ENCODE results near the gene SUSD3. TPM values are rescaled to one million over a fixed set of nuclear protein-coding genes. Genes with fewer than 3 reads are reported as not detected.
A peak's percentile ranks its signal among the peaks of the same experiment; 100 is the strongest.

The SUSD3 gene
- total RNA-seq, 1 donor from 2014 or later, result not detected

DNA sequence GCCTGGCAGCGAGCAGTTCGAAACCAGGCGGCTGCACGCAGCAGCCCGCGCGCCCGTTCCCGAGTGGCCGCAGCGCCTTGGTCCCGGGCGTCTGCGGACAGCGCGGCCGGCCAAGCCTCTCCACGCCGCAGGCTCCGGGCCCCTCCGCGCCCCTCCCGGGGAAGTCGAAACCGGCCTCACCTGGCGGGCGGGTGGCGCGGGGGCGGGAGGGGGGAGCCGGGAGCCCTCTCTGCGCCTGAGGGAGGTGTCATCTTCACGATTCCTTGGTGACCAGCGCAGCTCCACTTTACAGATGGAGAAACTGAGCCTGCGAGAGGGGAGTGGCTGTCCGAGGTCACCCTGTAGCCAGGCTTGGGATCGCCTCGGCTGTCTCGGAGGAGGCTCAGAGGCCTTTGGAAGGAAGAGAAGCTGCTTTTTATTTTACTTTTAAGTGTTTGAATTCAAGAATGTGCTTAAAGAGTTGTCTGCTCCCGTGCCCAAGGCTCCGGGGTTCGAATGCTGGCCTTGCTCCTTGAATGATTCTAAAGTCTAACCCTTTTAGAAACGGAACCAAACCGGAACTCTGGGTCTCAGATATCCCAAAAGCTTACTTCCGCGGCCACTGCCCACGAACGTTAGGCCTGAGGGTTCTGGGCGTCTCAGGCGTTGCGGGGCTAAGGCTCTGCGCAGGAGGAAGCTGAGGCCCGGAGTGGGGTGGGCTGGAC lies 662 bp downstream of the SUSD3 start:
- peaks cover 6% of the 10 kb centered on the region for H3K4me1 Mint-ChIP-seq (ENCODE audit: low read depth)
- TF ChIP-seq, protein P1, sequence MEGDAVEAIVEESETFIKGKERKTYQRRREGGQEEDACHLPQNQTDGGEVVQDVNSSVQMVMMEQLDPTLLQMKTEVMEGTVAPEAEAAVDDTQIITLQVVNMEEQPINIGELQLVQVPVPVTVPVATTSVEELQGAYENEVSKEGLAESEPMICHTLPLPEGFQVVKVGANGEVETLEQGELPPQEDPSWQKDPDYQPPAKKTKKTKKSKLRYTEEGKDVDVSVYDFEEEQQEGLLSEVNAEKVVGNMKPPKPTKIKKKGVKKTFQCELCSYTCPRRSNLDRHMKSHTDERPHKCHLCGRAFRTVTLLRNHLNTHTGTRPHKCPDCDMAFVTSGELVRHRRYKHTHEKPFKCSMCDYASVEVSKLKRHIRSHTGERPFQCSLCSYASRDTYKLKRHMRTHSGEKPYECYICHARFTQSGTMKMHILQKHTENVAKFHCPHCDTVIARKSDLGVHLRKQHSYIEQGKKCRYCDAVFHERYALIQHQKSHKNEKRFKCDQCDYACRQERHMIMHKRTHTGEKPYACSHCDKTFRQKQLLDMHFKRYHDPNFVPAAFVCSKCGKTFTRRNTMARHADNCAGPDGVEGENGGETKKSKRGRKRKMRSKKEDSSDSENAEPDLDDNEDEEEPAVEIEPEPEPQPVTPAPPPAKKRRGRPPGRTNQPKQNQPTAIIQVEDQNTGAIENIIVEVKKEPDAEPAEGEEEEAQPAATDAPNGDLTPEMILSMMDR (IDR thresholded peaks at IDR 0.05), result no peak
- H3K36me3 Mint-ChIP-seq (ENCODE audit: low read depth), result no peaks in the 10 kb centered on the region
- H3K27ac Mint-ChIP-seq (ENCODE audit: unreplicated experiment), result no peak overlapping the region
- H3K27me3 Mint-ChIP-seq (ENCODE audit: low read depth), result peaks cover 12% of the 10 kb centered on the region
- H3K9me3 Mint-ChIP-seq (ENCODE audit: low read depth), result no peaks in the 10 kb centered on the region
- peak overlapping the region; percentile 36 for H3K4me3 Mint-ChIP-seq (ENCODE audit: unreplicated experiment)
- no peak for DNase-seq (ENCODE audit: low spot score)

DNA sequence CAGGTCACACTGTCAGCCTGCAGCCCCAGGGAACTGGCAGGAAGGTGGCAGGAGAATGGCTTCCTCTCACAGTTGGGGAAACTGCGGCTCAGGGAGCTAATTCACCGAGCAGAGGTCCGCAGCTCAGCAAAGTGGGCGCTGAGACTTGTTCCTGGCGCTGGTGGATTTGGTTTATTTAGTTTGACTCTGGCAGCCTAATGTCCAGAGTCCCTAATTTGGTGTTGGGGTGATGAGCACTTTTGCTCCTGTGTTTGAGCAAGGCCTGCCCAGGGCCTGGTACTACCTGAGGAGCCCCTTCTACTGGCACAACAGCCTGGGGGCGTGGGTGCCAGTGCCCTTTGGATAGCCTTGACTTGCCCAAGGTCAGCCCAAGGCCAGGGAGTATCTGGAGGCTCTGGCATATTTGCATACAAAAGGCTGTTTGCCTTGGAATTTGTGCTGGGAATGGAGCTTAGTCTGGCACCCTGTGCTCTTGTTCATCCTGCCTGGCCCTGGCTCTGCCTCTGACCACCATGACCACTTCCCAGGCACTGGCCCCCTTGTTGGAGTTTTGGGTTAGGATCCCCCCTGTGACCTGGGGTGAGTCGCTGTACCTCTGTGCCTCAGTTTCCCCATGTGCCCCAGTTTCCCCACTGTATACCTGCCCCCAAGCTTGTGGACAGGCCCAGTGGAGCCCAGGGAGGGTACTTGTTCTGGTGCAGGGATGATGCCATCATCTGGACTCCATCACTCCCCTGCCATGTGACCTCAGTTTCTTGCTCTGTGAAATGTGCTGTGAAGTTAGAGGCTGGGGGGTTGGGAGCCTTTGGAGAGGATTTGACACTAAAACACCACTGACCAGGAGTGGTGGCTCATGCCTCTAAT lies 1.4 kb downstream of the SUSD3 start:
- TF ChIP-seq, protein P1 (IDR thresholded peaks at IDR 0.05), result no peak
- Mint-ChIP-seq H3K36me3 (ENCODE audit: low read depth) (no peaks in the 10 kb centered on the region), H3K9me3 (ENCODE audit: low read depth) (no peaks in the 10 kb centered on the region), H3K27ac (ENCODE audit: unreplicated experiment) (no peak overlapping the region), H3K4me3 (ENCODE audit: unreplicated experiment) (no peak overlapping the region), H3K27me3 (ENCODE audit: low read depth) (peaks cover 13% of the 10 kb centered on the region), H3K4me1 (ENCODE audit: low read depth) (peaks cover 3% of the 10 kb centered on the region)
- DNase-seq (ENCODE audit: low spot score), result no peak

DNA sequence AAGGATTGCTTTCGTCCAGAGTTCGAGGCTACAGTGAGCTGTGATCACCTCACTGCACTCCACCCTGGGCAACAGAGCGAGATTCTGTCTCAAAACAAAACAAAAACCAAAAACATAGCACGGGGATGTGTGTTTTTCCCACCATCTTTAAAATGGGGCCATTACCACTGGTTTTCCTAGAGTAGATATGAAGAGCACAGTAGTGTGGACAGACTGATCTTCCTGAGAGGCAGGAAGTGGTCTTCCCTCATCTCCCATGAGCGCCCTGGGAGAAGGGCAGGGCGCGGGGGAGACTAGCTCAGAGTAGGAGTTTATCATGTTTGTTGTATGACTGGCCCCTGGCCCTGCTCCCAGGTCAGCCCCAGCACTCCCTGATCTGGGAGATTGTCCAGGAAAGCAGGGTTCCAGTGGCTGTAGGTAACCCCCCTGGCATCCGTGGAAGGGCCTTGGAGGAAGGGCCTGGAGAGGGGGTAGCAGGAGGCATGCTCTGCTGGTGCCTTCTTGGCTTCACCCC lies 2.3 kb downstream of the SUSD3 start:
- Mint-ChIP-seq H3K4me3 (ENCODE audit: unreplicated experiment) (no peak overlapping the region), H3K27ac (ENCODE audit: unreplicated experiment) (no peak overlapping the region)

DNA sequence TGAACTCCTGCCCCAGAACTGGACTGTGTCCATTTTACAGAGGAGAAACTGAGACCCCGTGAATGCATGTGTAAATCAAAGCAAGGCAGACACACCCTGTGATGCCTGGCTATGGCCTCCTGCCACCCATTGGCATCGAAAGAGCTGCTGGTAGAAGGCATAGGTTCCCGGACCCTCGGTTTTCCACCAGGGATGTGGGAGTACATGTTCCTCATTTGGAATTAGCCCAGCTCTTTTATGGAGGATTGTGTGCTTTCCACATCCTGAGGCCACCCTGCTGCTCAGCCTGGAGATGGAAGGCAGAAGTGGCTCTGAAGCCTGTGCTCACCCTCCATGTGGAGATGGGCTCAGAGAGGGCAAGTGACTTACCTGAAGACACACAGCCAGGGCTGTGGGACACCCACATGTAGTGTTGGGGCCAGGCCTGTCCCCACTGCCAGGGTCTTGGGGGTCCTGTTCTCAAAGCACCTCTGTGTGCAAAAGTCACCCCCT lies 2.8 kb downstream of the SUSD3 start:
- peaks cover 15% of the 10 kb centered on the region for H3K27me3 Mint-ChIP-seq (ENCODE audit: low read depth)
- peaks cover 3% of the 10 kb centered on the region for H3K4me1 Mint-ChIP-seq (ENCODE audit: low read depth)
- H3K27ac Mint-ChIP-seq (ENCODE audit: unreplicated experiment), result no peak overlapping the region
- H3K36me3 Mint-ChIP-seq (ENCODE audit: low read depth), result no peaks in the 10 kb centered on the region
- no peak overlapping the region for H3K4me3 Mint-ChIP-seq (ENCODE audit: unreplicated experiment)
- H3K9me3 Mint-ChIP-seq (ENCODE audit: low read depth), result no peaks in the 10 kb centered on the region
- DNase-seq (ENCODE audit: low spot score), result no peak
- TF ChIP-seq, protein P1 (IDR thresholded peaks at IDR 0.05), result no peak

More for the DNA sequence above, 2.3 kb downstream of the SUSD3 start:
- H3K4me1 Mint-ChIP-seq (ENCODE audit: low read depth), result peaks cover 3% of the 10 kb centered on the region
- peaks cover 15% of the 10 kb centered on the region for H3K27me3 Mint-ChIP-seq (ENCODE audit: low read depth)
- TF ChIP-seq, protein P1 (IDR thresholded peaks at IDR 0.05), result no peak
- no peak for DNase-seq (ENCODE audit: low spot score)
- H3K9me3 Mint-ChIP-seq (ENCODE audit: low read depth), result no peaks in the 10 kb centered on the region
- H3K36me3 Mint-ChIP-seq (ENCODE audit: low read depth), result no peaks in the 10 kb centered on the region
